HG03558 (cell line): ENCODE results near the gene MACROH2A1.

Experiments
- ATAC-seq: cut with Tn5 transposase; IDR thresholded peaks from one replicate; pipeline ENCODE4 v1.9.1; 2021; ENCODE audit warnings: moderate number of reproducible peaks; ENCODE audit not compliant: unreplicated experiment; ENCODE audit errors: extremely low read depth

MACROH2A1 gene

GRCh38 chr5:135360278-135361274 lies 38.5 kb downstream of the MACROH2A1 start:
- ATAC-seq, result no peak

GRCh38 chr5:135359374-135360165 lies 39.5 kb downstream of the MACROH2A1 start:
- ATAC-seq, result no peak

- ATAC-seq, result no peak
Measured at GRCh38 chr5:135357685-135358084, 41.3 kb downstream of the MACROH2A1 start.

- ATAC-seq, result no peak
Measured at GRCh38 chr5:135356522-135357318, 42.3 kb downstream of the MACROH2A1 start.

GRCh38 chr5:135355169-135355568 lies 43.9 kb downstream of the MACROH2A1 start:
- ATAC-seq, result no peak

- ATAC-seq, result no peak
Measured at GRCh38 chr5:135353952-135354721, 44.9 kb downstream of the MACROH2A1 start.

- ATAC-seq, result no peak
Measured at GRCh38 chr5:135350536-135350935, 48.5 kb downstream of the MACROH2A1 start.

GRCh38 chr5:135349886-135350285 lies 49.1 kb downstream of the MACROH2A1 start:
- ATAC-seq, result no peak

GRCh38 chr5:135349451-135349850 lies 49.6 kb downstream of the MACROH2A1 start:
- no peak for ATAC-seq

GRCh38 chr5:135348918-135349317 lies 50.1 kb downstream of the MACROH2A1 start:
- ATAC-seq, result no peak

GRCh38 chr5:135347392-135347791 lies 51.6 kb downstream of the MACROH2A1 start:
- ATAC-seq, result no peak

GRCh38 chr5:135345956-135346731 lies 52.9 kb downstream of the MACROH2A1 start:
- no peak for ATAC-seq

GRCh38 chr5:135344349-135344748 lies 54.7 kb downstream of the MACROH2A1 start:
- ATAC-seq, result no peak

- ATAC-seq, result no peak
Measured at GRCh38 chr5:135343413-135343812, 55.6 kb downstream of the MACROH2A1 start.

- no peak for ATAC-seq
Measured at GRCh38 chr5:135342551-135342875, 56.5 kb downstream of the MACROH2A1 start.

- no peak for ATAC-seq
Measured at GRCh38 chr5:135341696-135342550, 57.1 kb downstream of the MACROH2A1 start.

- no peak for ATAC-seq
Measured at GRCh38 chr5:135341016-135341666, 57.9 kb downstream of the MACROH2A1 start.

- ATAC-seq, result no peak
Measured at GRCh38 chr5:135340568-135340967, 58.5 kb downstream of the MACROH2A1 start.
